ENCODE data around the gene ANXA2.
A peak's percentile ranks its signal among the peaks of the same experiment; 100 is the strongest.

ANXA2 gene

DNA sequence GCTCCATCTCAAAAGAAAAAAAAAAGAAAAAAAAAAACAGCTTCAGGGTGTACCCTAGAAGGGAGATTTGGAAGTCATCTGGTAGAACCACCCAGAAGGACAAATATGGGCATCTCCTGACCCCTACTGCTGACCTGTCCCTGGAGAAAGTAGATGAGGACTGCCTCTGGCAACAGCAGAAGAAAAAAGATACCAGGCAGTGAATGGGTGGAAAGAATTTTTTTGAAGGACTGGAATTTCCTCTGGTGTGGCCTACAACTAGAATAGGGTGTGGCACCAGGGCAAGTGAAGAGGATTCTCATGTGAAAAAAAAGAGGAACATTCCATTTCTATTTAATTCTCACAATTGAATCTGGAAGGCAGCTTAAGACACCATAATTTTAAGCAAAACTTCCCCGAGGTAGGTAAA is 3.1 kb downstream of the ANXA2 start:
- TF ChIP-seq, protein P1, sequence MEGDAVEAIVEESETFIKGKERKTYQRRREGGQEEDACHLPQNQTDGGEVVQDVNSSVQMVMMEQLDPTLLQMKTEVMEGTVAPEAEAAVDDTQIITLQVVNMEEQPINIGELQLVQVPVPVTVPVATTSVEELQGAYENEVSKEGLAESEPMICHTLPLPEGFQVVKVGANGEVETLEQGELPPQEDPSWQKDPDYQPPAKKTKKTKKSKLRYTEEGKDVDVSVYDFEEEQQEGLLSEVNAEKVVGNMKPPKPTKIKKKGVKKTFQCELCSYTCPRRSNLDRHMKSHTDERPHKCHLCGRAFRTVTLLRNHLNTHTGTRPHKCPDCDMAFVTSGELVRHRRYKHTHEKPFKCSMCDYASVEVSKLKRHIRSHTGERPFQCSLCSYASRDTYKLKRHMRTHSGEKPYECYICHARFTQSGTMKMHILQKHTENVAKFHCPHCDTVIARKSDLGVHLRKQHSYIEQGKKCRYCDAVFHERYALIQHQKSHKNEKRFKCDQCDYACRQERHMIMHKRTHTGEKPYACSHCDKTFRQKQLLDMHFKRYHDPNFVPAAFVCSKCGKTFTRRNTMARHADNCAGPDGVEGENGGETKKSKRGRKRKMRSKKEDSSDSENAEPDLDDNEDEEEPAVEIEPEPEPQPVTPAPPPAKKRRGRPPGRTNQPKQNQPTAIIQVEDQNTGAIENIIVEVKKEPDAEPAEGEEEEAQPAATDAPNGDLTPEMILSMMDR (IDR thresholded peaks at IDR 0.05; ENCODE audit: unreplicated experiment in 3 of 3), result no peak
- H3K27ac Mint-ChIP-seq, result peak overlapping the region; percentile 88 to 99 (median 98)
- H3K4me1 Mint-ChIP-seq, result peaks cover 85% of the 10 kb centered on the region
- H3K9me3 Mint-ChIP-seq, result peaks cover 2% of the 10 kb centered on the region
- peaks cover 5% of the 10 kb centered on the region for H3K27me3 Mint-ChIP-seq (ENCODE audit: low read depth)
- peak overlapping the region; percentile 69 to 98 (median 98) for H3K4me3 Mint-ChIP-seq
- H3K36me3 Mint-ChIP-seq (ENCODE audit: low read depth), result peaks cover 13% of the 10 kb centered on the region

DNA sequence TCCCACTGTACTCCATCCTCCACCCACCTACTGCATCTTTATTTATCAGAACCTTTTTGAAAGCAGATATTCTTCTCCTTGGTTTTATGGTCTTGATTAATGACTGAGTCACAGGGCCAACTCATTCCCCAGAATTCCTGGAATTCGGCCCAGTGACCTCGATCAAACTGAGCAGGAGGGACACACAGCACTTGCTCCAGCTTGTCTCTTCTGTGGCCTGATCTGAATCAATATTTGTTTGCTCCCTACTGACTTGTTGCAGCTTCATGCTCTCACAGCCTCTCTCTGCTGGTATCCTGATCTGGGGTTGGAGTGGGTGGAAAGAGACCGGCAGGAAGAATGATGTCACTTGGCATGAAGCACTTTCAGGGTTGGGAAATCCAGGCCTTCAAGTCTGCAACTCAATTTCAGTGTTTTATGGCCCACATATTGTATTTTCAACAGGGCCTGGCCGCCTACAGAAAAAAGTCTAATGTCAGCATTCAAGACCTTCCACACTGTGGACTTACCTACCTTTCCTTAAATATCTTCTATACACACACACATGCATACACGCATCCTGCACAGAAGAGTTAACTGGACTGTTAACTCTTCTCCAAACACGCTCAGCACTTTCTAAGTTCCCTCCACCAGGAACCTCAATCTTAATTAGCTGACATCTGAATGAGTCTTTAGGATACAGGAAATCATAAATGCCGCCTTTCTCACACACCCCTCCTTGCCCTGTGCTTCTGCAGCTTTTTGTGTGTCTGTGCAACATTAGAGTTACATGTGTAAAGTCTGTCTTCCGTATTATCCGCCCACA is 4.6 kb downstream of the ANXA2 start:
- Mint-ChIP-seq H3K4me3 (peak overlapping the region; percentile 69 to 98 (median 98)), H3K27me3 (ENCODE audit: low read depth) (no peaks in the 10 kb centered on the region), H3K36me3 (ENCODE audit: low read depth) (peaks cover 13% of the 10 kb centered on the region), H3K27ac (peak overlapping the region; percentile 88 to 99 (median 98)), H3K4me1 (peaks cover 80% of the 10 kb centered on the region), H3K9me3 (no peaks in the 10 kb centered on the region)
- TF ChIP-seq, protein P1 (IDR thresholded peaks at IDR 0.05; ENCODE audit: unreplicated experiment in 3 of 3), result no peak

DNA sequence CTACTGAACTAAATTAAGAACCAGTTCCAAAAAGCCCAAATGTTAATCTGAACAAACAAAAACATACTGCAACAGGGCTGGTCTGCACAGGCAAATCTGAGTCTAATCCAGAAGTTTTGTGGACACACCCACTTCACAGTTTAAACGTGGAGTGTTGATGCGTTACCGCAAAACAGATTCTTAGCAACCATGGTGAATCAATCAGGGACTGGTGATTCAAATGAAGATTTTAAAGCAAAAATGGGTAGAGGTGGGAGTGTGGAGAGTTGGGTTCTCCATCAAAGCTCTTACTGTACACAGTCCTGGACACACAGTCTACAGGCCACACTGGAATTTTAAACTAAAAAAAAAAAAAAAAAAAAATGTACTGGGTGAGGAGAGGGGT is 5.2 kb downstream of the ANXA2 start:
- TF ChIP-seq, protein P1 (IDR thresholded peaks at IDR 0.05; ENCODE audit: unreplicated experiment in 3 of 3), result no peak
- H3K36me3 Mint-ChIP-seq (ENCODE audit: low read depth), result peaks cover 14% of the 10 kb centered on the region
- peak overlapping the region; percentile 88 to 99 (median 98) for H3K27ac Mint-ChIP-seq
- H3K4me1 Mint-ChIP-seq, result peaks cover 82% of the 10 kb centered on the region
- no peaks in the 10 kb centered on the region for H3K27me3 Mint-ChIP-seq (ENCODE audit: low read depth)
- no peaks in the 10 kb centered on the region for H3K9me3 Mint-ChIP-seq
- H3K4me3 Mint-ChIP-seq, result peak overlapping the region in 2 of 3 experiments; percentile 39 to 60

DNA sequence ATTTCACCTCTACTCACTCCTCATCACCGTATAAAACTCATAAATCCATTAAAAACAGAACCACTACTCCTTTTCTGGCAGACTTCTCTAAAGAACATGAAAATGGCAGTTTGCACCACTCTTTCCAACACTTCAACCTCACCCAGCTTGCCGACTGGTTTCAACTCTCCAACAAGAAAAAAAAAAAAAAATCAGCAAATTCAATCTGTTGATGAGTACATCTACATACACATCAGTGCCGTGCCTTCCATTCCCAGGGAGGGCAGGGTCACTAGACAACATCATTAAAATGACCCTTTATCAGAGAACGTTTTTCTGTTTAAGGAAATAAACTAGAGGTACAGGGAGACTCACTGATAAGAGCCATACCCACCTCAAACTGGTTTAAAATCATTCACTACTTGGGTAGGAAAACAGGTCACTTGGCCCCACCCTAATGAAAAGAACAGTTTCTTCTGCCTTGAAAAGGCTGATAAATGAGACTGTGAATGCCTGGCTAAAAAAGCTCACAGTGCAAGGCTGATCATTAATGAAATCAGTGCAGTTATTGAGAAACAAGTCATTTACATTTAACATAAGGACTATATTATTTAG is 6.0 kb downstream of the ANXA2 start:
- Mint-ChIP-seq H3K27me3 (ENCODE audit: low read depth) (no peaks in the 10 kb centered on the region), H3K4me1 (peaks cover 86% of the 10 kb centered on the region), H3K36me3 (ENCODE audit: low read depth) (peaks cover 22% of the 10 kb centered on the region), H3K9me3 (no peaks in the 10 kb centered on the region), H3K4me3 (peak overlapping the region; percentile 20 to 66 (median 33)), H3K27ac (peak overlapping the region; percentile 83 to 93 (median 92))
- TF ChIP-seq, protein P1 (IDR thresholded peaks at IDR 0.05; ENCODE audit: unreplicated experiment in 3 of 3), result no peak

DNA sequence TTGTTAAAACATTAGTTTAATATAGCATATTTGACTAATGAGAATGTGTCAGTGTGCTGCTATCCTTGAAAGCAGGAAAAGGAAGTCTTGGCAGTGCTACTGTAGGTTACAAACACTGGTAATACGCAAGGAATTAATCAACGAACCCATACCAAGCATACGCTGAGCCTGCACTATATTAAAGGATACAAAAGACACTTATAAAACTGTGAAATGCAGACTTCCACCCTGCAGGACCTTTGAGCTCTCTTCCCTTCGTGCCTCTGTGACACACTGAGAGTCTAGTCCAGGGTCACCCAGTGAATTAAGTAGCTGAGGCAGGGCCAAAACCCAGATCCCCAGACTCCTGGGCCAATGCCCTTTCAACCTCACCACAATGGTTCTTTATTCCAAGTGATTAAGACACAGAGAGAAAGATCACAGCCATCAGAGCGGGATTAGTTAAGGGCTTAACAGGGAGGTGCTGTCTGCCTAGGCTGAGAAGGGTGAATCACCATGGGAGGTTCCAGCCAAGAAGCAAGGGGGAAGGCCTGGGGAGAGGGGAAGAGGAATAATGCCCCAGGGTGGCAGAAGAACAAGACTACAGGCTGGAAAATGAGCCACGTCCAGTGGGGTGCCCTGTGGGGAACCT is 6.8 kb downstream of the ANXA2 start:
- H3K27me3 Mint-ChIP-seq (ENCODE audit: low read depth), result no peaks in the 10 kb centered on the region
- TF ChIP-seq, protein P1 (IDR thresholded peaks at IDR 0.05; ENCODE audit: unreplicated experiment in 3 of 3), result no peak
- no peaks in the 10 kb centered on the region for H3K9me3 Mint-ChIP-seq
- H3K27ac Mint-ChIP-seq, result peak overlapping the region; percentile 83 to 93 (median 92)
- H3K4me3 Mint-ChIP-seq, result peak overlapping the region; percentile 48 to 57 (median 51)
- H3K4me1 Mint-ChIP-seq, result peaks cover 86% of the 10 kb centered on the region
- H3K36me3 Mint-ChIP-seq (ENCODE audit: low read depth), result peaks cover 30% of the 10 kb centered on the region
